NOMO-1 treated with DMSO at 0.1 percent for 48 hours (cell line): ENCODE measurements around the gene EIF2S3B.

Experiments used
- DNase-seq: peaks from one replicate; lab custom pipeline; 2025; ENCODE audit not compliant: unreplicated experiment; lab: John Stamatoyannopoulos, UW

Gene EIF2S3B

GRCh38 chr12:10553148-10553547, 47.5 kb downstream of the EIF2S3B start:
- DNase-seq = no peak

GRCh38 chr12:10554228-10554755, 48.6 kb downstream of the EIF2S3B start:
- DNase-seq = no peak

GRCh38 chr12:10554756-10555481, 49.2 kb downstream of the EIF2S3B start:
- no peak for DNase-seq

GRCh38 chr12:10557329-10557728, 51.6 kb downstream of the EIF2S3B start:
- DNase-seq = no peak

GRCh38 chr12:10557766-10558165, 52.1 kb downstream of the EIF2S3B start:
- DNase-seq = no peak
